SK-N-SH (cell line): ENCODE results near the gene MXRA5. TPM values are rescaled to one million over a fixed set of nuclear protein-coding genes. Genes with fewer than 3 reads are reported as not detected.

Experiments
- CTCF ChIA-PET: fragments of 300-600, 350-600 bp; formaldehyde crosslinking; extraction: SDS; loops from one replicate; lab custom pipeline; 2021; lab: Yijun Ruan, JAX
- POLR2A ChIA-PET: fragments of 350-600 bp; sonication (Branson Sonifier 250); formaldehyde crosslinking; extraction: SDS; loops from one replicate; lab custom pipeline; 2020; ENCODE audit warnings: antibody characterized with exemption, inconsistent platforms; lab: Yijun Ruan, JAX
- DNase-seq: peaks from one replicate; pipeline ENCODE4 v3.0.0; 2012
- H2AFZ ChIP-seq: fragments of 200-600 bp; sonication (generic); 2 replicates; pipeline ENCODE4 v1.8.1; 2016; ENCODE audit warnings: antibody characterized with exemption, mild to moderate bottlenecking, low read depth
- H3F3A ChIP-seq: fragments of 200-600 bp; sonication (generic); replicated peaks from 2 replicates; pipeline ENCODE3; 2016; ENCODE audit warnings: antibody characterized with exemption, mild to moderate bottlenecking; ENCODE audit not compliant: insufficient read depth
- H3K27ac ChIP-seq, 2 experiments: fragments of 200-500 bp in 1 of 2; fragments of 200-600 bp in 1 of 2; sonication (Bioruptor generic) in 1 of 2; sonication (generic), shearing (Covaris generic) in 1 of 2; 2 replicates each; pipeline versions ENCODE4 v1.5.1 to v1.6.1; 2014 to 2016; ENCODE audit warnings: low read depth in 2 of 2, inconsistent platforms in 1 of 2, low read length in 1 of 2, mild to moderate bottlenecking in 1 of 2, mixed read lengths in 1 of 2
- H3K27me3 ChIP-seq: fragments of 200-600 bp; sonication (generic), shearing (Covaris generic); 2 replicates; pipeline ENCODE4 v1.6.1; 2016; ENCODE audit warnings: mixed run types; ENCODE audit not compliant: insufficient read depth
- H3K36me3 ChIP-seq, 2 experiments: fragments of 200-500 bp in 1 of 2; fragments of 200-600 bp in 1 of 2; sonication (Bioruptor generic) in 1 of 2; sonication (generic) in 1 of 2; replicated peaks in 1 of 2; 2 replicates each; pipeline versions ENCODE3 to v1.5.1; 2014 to 2016; ENCODE audit warnings: low read length in 1 of 2, mild to moderate bottlenecking in 1 of 2; ENCODE audit not compliant: insufficient read depth in 2 of 2, control insufficient read depth in 1 of 2
- H3K4me1 ChIP-seq, 2 experiments: fragments of 200-500 bp in 1 of 2; fragments of 200-600 bp in 1 of 2; sonication (Bioruptor generic) in 1 of 2; sonication (generic), shearing (Covaris generic) in 1 of 2; 2 replicates each; pipeline versions ENCODE4 v1.5.1 to v1.6.1; 2014 to 2016; ENCODE audit warnings: low read depth in 1 of 2, low read length in 1 of 2, mixed run types in 1 of 2; ENCODE audit not compliant: insufficient read depth in 2 of 2, control insufficient read depth in 1 of 2
- H3K4me2 ChIP-seq: fragments of 200-600 bp; sonication (generic), shearing (Covaris generic); 2 replicates; pipeline ENCODE4 v1.6.1; 2017; ENCODE audit warnings: mixed run types
- H3K4me3 ChIP-seq, 2 experiments: fragments of 200-500 bp in 1 of 2; fragments of 200-600 bp in 1 of 2; sonication (Bioruptor generic) in 1 of 2; sonication (generic), shearing (Covaris generic) in 1 of 2; 2 replicates each; pipeline versions ENCODE4 v1.5.1 to v1.8.1; 2014 to 2016; ENCODE audit warnings: low read depth in 2 of 2, inconsistent platforms in 1 of 2, low read length in 1 of 2, mild to moderate bottlenecking in 1 of 2, mixed read lengths in 1 of 2, moderate library complexity in 1 of 2
- H3K79me2 ChIP-seq: fragments of 200-600 bp; sonication (generic); 2 replicates; pipeline ENCODE4 v1.8.1; 2017; ENCODE audit warnings: mild to moderate bottlenecking; ENCODE audit not compliant: insufficient read depth
- H3K9ac ChIP-seq: fragments of 200-600 bp; sonication (generic); 2 replicates; pipeline ENCODE4 v1.6.1; 2017; ENCODE audit warnings: mixed run types
- H3K9me2 ChIP-seq: fragments of 200-600 bp; sonication (generic); 2 replicates; pipeline ENCODE4 v1.6.1; 2017; ENCODE audit warnings: mixed run types
- H3K9me3 ChIP-seq: fragments of 200-600 bp; sonication (generic); 2 replicates; pipeline ENCODE4 v1.6.1; 2017; ENCODE audit warnings: mixed run types, mild to moderate bottlenecking, moderate library complexity
- H4K20me1 ChIP-seq: fragments of 200-600 bp; sonication (generic); 2 replicates; pipeline ENCODE4 v1.6.1; 2017; ENCODE audit warnings: mild to moderate bottlenecking, mixed run types; ENCODE audit not compliant: insufficient read depth
- ELF1 ChIP-seq: IDR thresholded peaks from 2 replicates; pipeline ENCODE4 v1.4.0; 2012
- JUND ChIP-seq: IDR thresholded peaks from 2 replicates; pipeline ENCODE4 v1.4.0; 2012
- NRF1 ChIP-seq: IDR thresholded peaks from 2 replicates; pipeline ENCODE4 v1.6.1; 2012; ENCODE audit warnings: low read depth, mild to moderate bottlenecking, low read length
- POLR2AphosphoS5 ChIP-seq: IDR thresholded peaks from 2 replicates; pipeline ENCODE4 v1.6.1; 2012; ENCODE audit warnings: low read depth, low read length
- RFX5 ChIP-seq: IDR thresholded peaks from 2 replicates; pipeline ENCODE4 v1.6.1; 2012; ENCODE audit warnings: mild to moderate bottlenecking, improper control_type of control experiment, low read length
- SIN3A ChIP-seq: IDR thresholded peaks from 2 replicates; pipeline ENCODE4 v1.6.1; 2012; ENCODE audit warnings: low read depth, mild to moderate bottlenecking, low read length, moderate library complexity, borderline replicate concordance
- TAF1 ChIP-seq: IDR thresholded peaks from 2 replicates; pipeline ENCODE4 v1.6.1; 2012; ENCODE audit warnings: low read depth, mild to moderate bottlenecking, low read length, moderate library complexity, borderline replicate concordance
- TCF12 ChIP-seq: IDR thresholded peaks from 2 replicates; pipeline ENCODE4 v1.4.0; 2012
- USF1 ChIP-seq: IDR thresholded peaks from 2 replicates; pipeline ENCODE4 v1.4.0; 2012; ENCODE audit warnings: low read depth, borderline replicate concordance
- WGBS: methylation state at CpG from one replicate; pipeline ENCODE4 v1.1.6; 2017; ENCODE audit warnings: low lambda C conversion rate; 5-methylcytosine and 5-hydroxymethylcytosine counted together
- polyA plus RNA-seq, 3 experiments: library from polyadenylated mRNA; depleted of rRNA; stranded (reverse); fragments of >200 nt; gene quantifications; 2 replicates each; pipeline ENCODE4 v1.2.3, GENCODE V29; 2012
- TF ChIP-seq, protein P1 (sequence below): IDR thresholded peaks from 2 replicates; pipeline ENCODE4 v1.4.0; 2012; ENCODE audit warnings: low read depth

MXRA5 gene
- polyA plus RNA-seq, 1 of the 3 experiments (the other 2 are of a cell fraction), result 7.9 TPM

DNA sequence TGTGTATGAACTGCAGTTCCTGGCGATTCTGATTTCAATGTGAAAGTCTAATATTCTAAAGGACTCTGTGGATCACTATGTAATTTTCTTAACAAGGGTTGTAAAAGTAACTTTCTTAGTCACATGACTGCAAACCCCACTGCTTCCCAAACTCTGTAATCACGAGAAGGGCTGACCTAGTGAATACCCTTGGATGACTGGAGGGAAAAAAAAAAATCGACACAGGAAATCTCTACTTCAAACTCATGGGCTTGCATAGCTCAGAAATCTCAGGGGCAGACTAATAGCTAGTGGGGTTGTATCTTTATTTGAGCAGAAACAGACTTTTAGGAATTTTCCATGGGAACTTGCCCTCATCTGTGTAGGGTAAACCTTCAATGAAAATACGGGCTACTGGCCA lies 4.8 kb upstream of the MXRA5 start:
- Histone ChIP-seq H3K27ac (no peak overlapping the region), H3K36me3 (no peaks in the 10 kb centered on the region), H3K4me1 (no peaks in the 10 kb centered on the region), H3F3A (no peaks in the 10 kb centered on the region), H3K9me2 (no peaks in the 10 kb centered on the region), H2AFZ (no peak overlapping the region), H3K4me2 (no peak overlapping the region), H3K27me3 (no peaks in the 10 kb centered on the region), H3K9ac (no peak overlapping the region), H3K4me3 (no peak overlapping the region), H3K9me3 (no peaks in the 10 kb centered on the region), H3K79me2 (no peaks in the 10 kb centered on the region), H4K20me1 (no peaks in the 10 kb centered on the region)
- no peak for TF ChIP-seq RFX5
- no peak for TF ChIP-seq POLR2AphosphoS5
- TF ChIP-seq SIN3A, result no peak
- no peak for TF ChIP-seq NRF1
- no peak for TF ChIP-seq TAF1
- TF ChIP-seq, protein P1, sequence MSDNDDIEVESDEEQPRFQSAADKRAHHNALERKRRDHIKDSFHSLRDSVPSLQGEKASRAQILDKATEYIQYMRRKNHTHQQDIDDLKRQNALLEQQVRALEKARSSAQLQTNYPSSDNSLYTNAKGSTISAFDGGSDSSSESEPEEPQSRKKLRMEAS, result no peak
- no peak for TF ChIP-seq TCF12
- no peak for TF ChIP-seq USF1
- TF ChIP-seq JUND, result no peak
- CTCF ChIA-PET, result no interaction called here
- 17% methylated on average over 4 of the region's 4 CpGs for WGBS
- POLR2A ChIA-PET, result no interaction called here
- no peak for DNase-seq

DNA sequence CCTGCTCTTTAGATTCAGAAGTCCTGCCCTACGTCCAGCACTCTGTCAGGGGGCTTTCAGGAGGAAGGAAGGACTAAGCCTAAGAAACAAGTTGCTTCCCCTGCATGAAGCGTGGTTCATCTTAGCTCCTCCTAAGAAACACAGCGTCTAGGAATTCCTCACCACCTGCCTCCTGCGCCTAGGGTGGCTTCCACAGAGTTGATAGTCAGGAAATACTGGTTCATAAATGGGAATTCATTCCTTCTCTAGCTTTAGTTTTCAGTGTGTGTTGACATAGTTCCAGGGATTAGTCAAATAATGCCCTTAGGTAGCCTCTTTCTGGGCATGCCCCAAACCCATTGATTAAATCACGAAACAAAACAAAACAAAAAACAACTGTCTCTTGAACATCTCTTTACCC lies 1.7 kb upstream of the MXRA5 start:
- 22% methylated on average over 5 of the region's 5 CpGs for WGBS

More for the DNA sequence above, 1.7 kb upstream of the MXRA5 start:
- Histone ChIP-seq H3K79me2 (peaks cover 6% of the 10 kb centered on the region; the same call in 1 of the 2 replicates), H3K27me3 (no peaks in the 10 kb centered on the region), H3K9me2 (no peaks in the 10 kb centered on the region), H3K36me3 (no peaks in the 10 kb centered on the region), H3K4me2 (no peak overlapping the region), H3K27ac (no peak overlapping the region), H3F3A (no peaks in the 10 kb centered on the region), H3K4me3 (no peak overlapping the region), H2AFZ (no peak overlapping the region), H3K9me3 (no peaks in the 10 kb centered on the region), H3K9ac (no peak overlapping the region), H4K20me1 (no peaks in the 10 kb centered on the region), H3K4me1 (no peaks in the 10 kb centered on the region)
- CTCF ChIA-PET, result no interaction called here
- no peak for DNase-seq
- POLR2A ChIA-PET, result no interaction called here
- no peak for TF ChIP-seq USF1
- no peak for TF ChIP-seq POLR2AphosphoS5
- TF ChIP-seq ELF1, result no peak
